ENCODE results near the gene TPO. TPM values are rescaled to one million over a fixed set of nuclear protein-coding genes. Genes with fewer than 3 reads are reported as not detected.

The TPO gene
- 1 to 10 TPM in 3 of 4 donors, not detected in 1; 1.3 to 2.0 (median 1.3) TPM for total RNA-seq
- polyA plus RNA-seq = 1.4 TPM
- long read RNA-seq, donor 1, partial matches to known transcripts = 0 of 1 reads
- long read RNA-seq, donor 1, other reads (novel, unspliced or antisense) = 1 of 1 reads
- long read RNA-seq, donor 2 = 0 reads
- long read RNA-seq, donor 3, partial matches to known transcripts = 0 of 3 reads
- long read RNA-seq, donor 3, other reads (novel, unspliced or antisense) = 3 of 3 reads
- long read RNA-seq, donor 4 = 0 reads

- DNase-seq = no peak
- no peak for ATAC-seq
- 90% methylated on average over 15 of the region's 15 CpGs for WGBS
- Histone ChIP-seq H3K4me3 (ENCODE audit: low read length) (no peak within 1 kb of the TSS), H3K27ac (ENCODE audit: low read length) (no peak within 1 kb of the TSS), H3K9me3 (ENCODE audit: control insufficient read depth, low read length) (no peaks in the 10 kb centered on the region), H3K4me1 (ENCODE audit: control insufficient read depth, insufficient read depth, low read length) (no peaks in the 10 kb centered on the region), H3K27me3 (ENCODE audit: control insufficient read depth, insufficient read depth) (no peaks in the 10 kb centered on the region)
- intact Hi-C loops (cut with DNase I) = no loop called here
Measured at GRCh38 chr2:1413156-1413710, at the start of gene TPO. TSS of gene TPO (plus strand) at chr2:1413463. CDS start at chr2:1414409, 946 bp downstream.

GRCh38 chr2:1366546-1367134 lies 46.6 kb upstream of the TPO start:
- intact Hi-C loops (cut with DNase I) = no loop called here
- WGBS = 71% methylated on average over 20 of the region's 20 CpGs
- Histone ChIP-seq H3K9me3 (ENCODE audit: control insufficient read depth, low read length) (no peaks in the 10 kb centered on the region), H3K4me3 (ENCODE audit: low read length) (no peak overlapping the region), H3K27ac (ENCODE audit: low read length) (no peak overlapping the region), H3K4me1 (ENCODE audit: control insufficient read depth, insufficient read depth, low read length) (no peaks in the 10 kb centered on the region), H3K27me3 (ENCODE audit: control insufficient read depth, insufficient read depth) (no peaks in the 10 kb centered on the region)
- peak; percentile 18 to 50 for ATAC-seq
- peak; percentile 45 to 85 (median 83) for DNase-seq

- Histone ChIP-seq H3K4me3 (ENCODE audit: low read length) (no peak overlapping the region), H3K27ac (ENCODE audit: low read length) (no peak overlapping the region), H3K9me3 (ENCODE audit: control insufficient read depth, low read length) (no peaks in the 10 kb centered on the region), H3K27me3 (ENCODE audit: control insufficient read depth, insufficient read depth) (no peaks in the 10 kb centered on the region), H3K4me1 (ENCODE audit: control insufficient read depth, insufficient read depth, low read length) (no peaks in the 10 kb centered on the region)
- ATAC-seq (no peak), DNase-seq (no peak)
- 68% methylated on average over 9 of the region's 9 CpGs for WGBS
- intact Hi-C loops (cut with DNase I) = no loop called here
Measured at GRCh38 chr2:1367601-1368000, 45.7 kb upstream of the TPO start.

- no peak for ATAC-seq
- WGBS = 88% methylated on average over 10 of the region's 10 CpGs
- intact Hi-C loops (cut with DNase I) = no loop called here
Measured at GRCh38 chr2:1369905-1370304, 43.4 kb upstream of the TPO start.

GRCh38 chr2:1370461-1370860 lies 42.8 kb upstream of the TPO start:
- Histone ChIP-seq H3K27me3 (ENCODE audit: control insufficient read depth, insufficient read depth) (no peaks in the 10 kb centered on the region), H3K9me3 (ENCODE audit: control insufficient read depth, low read length) (no peaks in the 10 kb centered on the region), H3K4me1 (ENCODE audit: control insufficient read depth, insufficient read depth, low read length) (no peaks in the 10 kb centered on the region), H3K27ac (ENCODE audit: low read length) (no peak overlapping the region), H3K4me3 (ENCODE audit: low read length) (no peak overlapping the region)
- WGBS = 54% methylated on average over 4 of the region's 4 CpGs
- DNase-seq = no peak
- intact Hi-C loops (cut with DNase I) = no loop called here
- no peak for ATAC-seq

More at GRCh38 chr2:1369905-1370304, 43.4 kb upstream of the TPO start:
- no peaks in the 10 kb centered on the region for H3K4me1 ChIP-seq (ENCODE audit: control insufficient read depth, insufficient read depth, low read length)
- no peaks in the 10 kb centered on the region for H3K27me3 ChIP-seq (ENCODE audit: control insufficient read depth, insufficient read depth)
- no peaks in the 10 kb centered on the region for H3K9me3 ChIP-seq (ENCODE audit: control insufficient read depth, low read length)
- H3K4me3 ChIP-seq (ENCODE audit: low read length) = no peak overlapping the region
- DNase-seq = no peak
- no peak overlapping the region for H3K27ac ChIP-seq (ENCODE audit: low read length)

- H3K27me3 ChIP-seq (ENCODE audit: control insufficient read depth, insufficient read depth) = no peaks in the 10 kb centered on the region
- H3K9me3 ChIP-seq (ENCODE audit: control insufficient read depth, low read length) = no peaks in the 10 kb centered on the region
- DNase-seq = no peak
- intact Hi-C loops (cut with DNase I) = no loop called here
- 77% methylated on average over 11 of the region's 11 CpGs for WGBS
- ATAC-seq = peak in 1 of 2 donors; percentile 20
- no peak overlapping the region for H3K27ac ChIP-seq (ENCODE audit: low read length)
- no peak overlapping the region for H3K4me3 ChIP-seq (ENCODE audit: low read length)
- no peaks in the 10 kb centered on the region for H3K4me1 ChIP-seq (ENCODE audit: control insufficient read depth, insufficient read depth, low read length)
Measured at GRCh38 chr2:1371082-1371481, 42.2 kb upstream of the TPO start.

GRCh38 chr2:1373830-1374229 lies 39.4 kb upstream of the TPO start:
- Histone ChIP-seq H3K9me3 (ENCODE audit: control insufficient read depth, low read length) (no peaks in the 10 kb centered on the region), H3K4me3 (ENCODE audit: low read length) (no peak overlapping the region), H3K4me1 (ENCODE audit: control insufficient read depth, insufficient read depth, low read length) (no peaks in the 10 kb centered on the region), H3K27ac (ENCODE audit: low read length) (no peak overlapping the region), H3K27me3 (ENCODE audit: control insufficient read depth, insufficient read depth) (no peaks in the 10 kb centered on the region)
- ATAC-seq (no peak), DNase-seq (no peak)
- intact Hi-C loops (cut with DNase I) = no loop called here
- WGBS = 77% methylated on average over 12 of the region's 12 CpGs

- peak overlapping the region; percentile 15 for H3K4me3 ChIP-seq (ENCODE audit: low read length)
- no peak for ATAC-seq
Measured at GRCh38 chr2:1374287-1374686, 39.0 kb upstream of the TPO start.

GRCh38 chr2:1375794-1376193 lies 37.5 kb upstream of the TPO start:
- no peak overlapping the region for H3K4me3 ChIP-seq (ENCODE audit: low read length)
- DNase-seq = no peak
- no peak overlapping the region for H3K27ac ChIP-seq (ENCODE audit: low read length)
- WGBS = 86% methylated on average over 14 of the region's 14 CpGs
- no peaks in the 10 kb centered on the region for H3K9me3 ChIP-seq (ENCODE audit: control insufficient read depth, low read length)
- no peaks in the 10 kb centered on the region for H3K4me1 ChIP-seq (ENCODE audit: control insufficient read depth, insufficient read depth, low read length)
- no peaks in the 10 kb centered on the region for H3K27me3 ChIP-seq (ENCODE audit: control insufficient read depth, insufficient read depth)
- ATAC-seq = no peak
- intact Hi-C loops (cut with DNase I) = no loop called here

More at GRCh38 chr2:1374287-1374686, 39.0 kb upstream of the TPO start:
- intact Hi-C loops (cut with DNase I) = no loop called here
- DNase-seq = no peak
- H3K4me1 ChIP-seq (ENCODE audit: control insufficient read depth, insufficient read depth, low read length) = no peaks in the 10 kb centered on the region
- no peaks in the 10 kb centered on the region for H3K27me3 ChIP-seq (ENCODE audit: control insufficient read depth, insufficient read depth)
- H3K27ac ChIP-seq (ENCODE audit: low read length) = no peak overlapping the region
- WGBS = 76% methylated on average over 11 of the region's 11 CpGs
- no peaks in the 10 kb centered on the region for H3K9me3 ChIP-seq (ENCODE audit: control insufficient read depth, low read length)

- no peak for ATAC-seq
- no peaks in the 10 kb centered on the region for H3K4me1 ChIP-seq (ENCODE audit: control insufficient read depth, insufficient read depth, low read length)
- no peaks in the 10 kb centered on the region for H3K9me3 ChIP-seq (ENCODE audit: control insufficient read depth, low read length)
- H3K27me3 ChIP-seq (ENCODE audit: control insufficient read depth, insufficient read depth) = no peaks in the 10 kb centered on the region
- H3K27ac ChIP-seq (ENCODE audit: low read length) = no peak overlapping the region
- 87% methylated on average over 6 of the region's 6 CpGs for WGBS
- no peak for DNase-seq
- intact Hi-C loops (cut with DNase I) = no loop called here
- no peak overlapping the region for H3K4me3 ChIP-seq (ENCODE audit: low read length)
Measured at GRCh38 chr2:1377473-1377872, 35.8 kb upstream of the TPO start.

GRCh38 chr2:1378456-1379150 lies 34.7 kb upstream of the TPO start:
- no peak overlapping the region for H3K4me3 ChIP-seq (ENCODE audit: low read length)
- WGBS = 89% methylated on average over 17 of the region's 17 CpGs
- no peak for ATAC-seq
- H3K4me1 ChIP-seq (ENCODE audit: control insufficient read depth, insufficient read depth, low read length) = no peaks in the 10 kb centered on the region
- DNase-seq = no peak
- intact Hi-C loops (cut with DNase I) = no loop called here
- H3K27ac ChIP-seq (ENCODE audit: low read length) = no peak overlapping the region
- H3K9me3 ChIP-seq (ENCODE audit: control insufficient read depth, low read length) = no peaks in the 10 kb centered on the region
- no peaks in the 10 kb centered on the region for H3K27me3 ChIP-seq (ENCODE audit: control insufficient read depth, insufficient read depth)

Data from right cardiac atrium (tissue), 5 donors.